Keratinocyte (primary cell): ENCODE measurements around the gene BCL11B. TPM values are rescaled to one million over a fixed set of nuclear protein-coding genes. Genes with fewer than 3 reads are reported as not detected.

Experiments
- DNase-seq: peaks from one replicate; pipeline ENCODE4 v3.0.0-alpha.2; 2011; ENCODE audit warnings: low read depth, missing footprints, low spot score
- FAIRE-seq: peaks from 2 replicates; lab custom pipeline; 2011; peaks lifted over from hg19 to GRCh38; lab: Jason Lieb, UNC
- H2AFZ ChIP-seq: 2 replicates; pipeline ENCODE4 v1.6.0; 2012; ENCODE audit warnings: low read length, control low read depth, inconsistent platforms; ENCODE audit not compliant: control insufficient read depth
- H3K27ac ChIP-seq: 2 replicates; pipeline ENCODE4 v1.5.1; 2011; ENCODE audit warnings: low read length; ENCODE audit not compliant: control insufficient read depth, insufficient read depth
- H3K27me3 ChIP-seq: 3 replicates; pipeline ENCODE4 v1.6.0; 2011; ENCODE audit warnings: low read length; ENCODE audit not compliant: control insufficient read depth, insufficient read depth; ENCODE audit errors: extremely low read depth
- H3K36me3 ChIP-seq, 2 experiments: 2 replicates in 1 of 2; 3 replicates in 1 of 2; pipeline ENCODE4 v1.5.1; 2011; ENCODE audit warnings: low read length in 2 of 2, mild to moderate bottlenecking in 1 of 2; ENCODE audit not compliant: control insufficient read depth in 2 of 2, insufficient read depth in 2 of 2; ENCODE audit errors: extremely low read depth in 1 of 2
- H3K4me1 ChIP-seq: 3 replicates; pipeline ENCODE4 v1.5.1; 2011; ENCODE audit warnings: low read length; ENCODE audit not compliant: control insufficient read depth, insufficient read depth; ENCODE audit errors: extremely low read depth
- H3K4me2 ChIP-seq: 3 replicates; pipeline ENCODE4 v1.6.0; 2011; ENCODE audit warnings: low read depth, low read length; ENCODE audit not compliant: control insufficient read depth, insufficient read depth; ENCODE audit errors: extremely low read depth
- H3K4me3 ChIP-seq, 3 experiments: fragments of 200-600 bp in 1 of 3; sonication (generic) in 1 of 3; 2 replicates in 2 of 3; 3 replicates in 1 of 3; pipeline ENCODE4 v1.5.1; 2011 to 2016; ENCODE audit warnings: low read length in 3 of 3, mild to moderate bottlenecking in 3 of 3, control low read depth in 2 of 3, inconsistent platforms in 1 of 3, low read depth in 1 of 3, mixed read lengths in 1 of 3, mixed run types in 1 of 3, moderate library complexity in 1 of 3; ENCODE audit not compliant: control insufficient read depth in 2 of 3, insufficient read depth in 2 of 3; ENCODE audit errors: extremely low read depth in 1 of 3
- H3K79me2 ChIP-seq: 2 replicates; pipeline ENCODE4 v1.6.0; 2012; ENCODE audit warnings: low read length; ENCODE audit not compliant: control insufficient read depth, insufficient read depth
- H3K9ac ChIP-seq: 3 replicates; pipeline ENCODE4 v1.6.0; 2011; ENCODE audit warnings: low read length; ENCODE audit not compliant: control insufficient read depth, insufficient read depth; ENCODE audit errors: extremely low read depth
- H3K9me1 ChIP-seq: 3 replicates; pipeline ENCODE4 v1.6.0; 2011; ENCODE audit warnings: low read length; ENCODE audit not compliant: control insufficient read depth, insufficient read depth; ENCODE audit errors: extremely low read depth
- H3K9me3 ChIP-seq: 2 replicates; pipeline ENCODE4 v1.5.1; 2012; ENCODE audit warnings: low read depth, low read length; ENCODE audit not compliant: control insufficient read depth
- H4K20me1 ChIP-seq: 3 replicates; pipeline ENCODE4 v1.6.0; 2011; ENCODE audit warnings: low read length; ENCODE audit not compliant: control insufficient read depth, insufficient read depth; ENCODE audit errors: extremely low read depth
- EZH2 ChIP-seq: IDR thresholded peaks from one replicate; pipeline ENCODE4 v1.6.1; 2012; ENCODE audit warnings: inconsistent platforms, mild to moderate bottlenecking, low read length, moderate library complexity
- dilution Hi-C: fragments of 300-500 bp; cut with MboI; formaldehyde crosslinking; loops from one replicate; pipeline ENCODE4 v1.7.0; 2020; ENCODE audit warnings: low sequenced_read_pairs; ENCODE audit not compliant: extremely low pct_ligation_motif_present
- polyA plus RNA-seq, 5 experiments: library from polyadenylated mRNA; depleted of rRNA in 3 of 5; stranded (reverse) in 3 of 5; stranded (forward) in 1 of 5; unstranded in 1 of 5; fragments of >200 nt; gene quantifications; 1 replicate in 1 of 5; 2 replicates in 3 of 5; 3 replicates in 1 of 5; pipeline versions ENCODE4 v1.2.1 to v1.2.3, GENCODE V29; 2011 to 2012; ENCODE audit warnings: missing spikeins in 2 of 5, low read depth in 1 of 5, low replicate concordance in 1 of 5
- TF ChIP-seq, protein P1 (sequence below), 3 experiments: IDR thresholded peaks in 1 of 3; conservative IDR thresholded peaks in 1 of 3; optimal IDR thresholded peaks in 1 of 3; 2 replicates in 2 of 3; 3 replicates in 1 of 3; pipeline versions ENCODE3 to v1.5.1; 2011; ENCODE audit warnings: low read length in 3 of 3, mild to moderate bottlenecking in 3 of 3, moderate library complexity in 2 of 3, control low read depth in 1 of 3, inconsistent platforms in 1 of 3; ENCODE audit not compliant: insufficient read depth in 2 of 3; ENCODE audit errors: extremely low read depth in 1 of 3

Gene BCL11B
- polyA plus RNA-seq, 1 donor (not counting 4 experiments of a cell fraction or from before 2014, with no cell fraction given), result 5.2 TPM

DNA sequence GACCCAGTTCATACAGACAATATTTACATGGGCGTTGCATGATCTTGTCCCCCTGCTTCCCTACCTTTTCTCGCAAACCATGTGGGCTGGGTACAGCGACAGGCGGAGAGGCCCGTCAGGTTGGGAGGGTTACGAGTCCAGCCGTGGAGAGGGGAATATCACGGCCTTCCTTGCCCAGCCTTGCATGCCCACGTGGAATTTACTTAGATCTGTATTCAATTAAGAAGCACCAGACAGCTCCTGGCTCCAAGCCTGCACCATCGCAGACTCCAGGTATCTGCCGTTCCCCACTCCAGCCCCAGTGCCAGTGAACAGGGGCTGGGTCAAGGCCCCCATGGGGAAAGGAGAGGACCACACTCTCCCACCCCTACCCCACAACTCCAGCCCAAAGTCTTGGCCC is 29.8 kb downstream of the BCL11B start:
- Histone ChIP-seq H3K4me3 (peak overlapping the region in 2 of 3 experiments; percentile 16 to 67), H4K20me1 (no peaks in the 10 kb centered on the region), H2AFZ (no peak overlapping the region), H3K27ac (peak overlapping the region; percentile 92), H3K4me2 (peak overlapping the region; percentile 99), H3K9me1 (no peaks in the 10 kb centered on the region), H3K27me3 (no peaks in the 10 kb centered on the region), H3K4me1 (peaks cover 73% of the 10 kb centered on the region), H3K36me3 (peaks cover 10 to 12% of the 10 kb centered on the region in 2 experiments), H3K79me2 (peaks cover 91% of the 10 kb centered on the region), H3K9me3 (peaks cover 3% of the 10 kb centered on the region), H3K9ac (peak overlapping the region; percentile 71)
- FAIRE-seq (peak; percentile 41), DNase-seq (no peak)
- TF ChIP-seq, protein P1, sequence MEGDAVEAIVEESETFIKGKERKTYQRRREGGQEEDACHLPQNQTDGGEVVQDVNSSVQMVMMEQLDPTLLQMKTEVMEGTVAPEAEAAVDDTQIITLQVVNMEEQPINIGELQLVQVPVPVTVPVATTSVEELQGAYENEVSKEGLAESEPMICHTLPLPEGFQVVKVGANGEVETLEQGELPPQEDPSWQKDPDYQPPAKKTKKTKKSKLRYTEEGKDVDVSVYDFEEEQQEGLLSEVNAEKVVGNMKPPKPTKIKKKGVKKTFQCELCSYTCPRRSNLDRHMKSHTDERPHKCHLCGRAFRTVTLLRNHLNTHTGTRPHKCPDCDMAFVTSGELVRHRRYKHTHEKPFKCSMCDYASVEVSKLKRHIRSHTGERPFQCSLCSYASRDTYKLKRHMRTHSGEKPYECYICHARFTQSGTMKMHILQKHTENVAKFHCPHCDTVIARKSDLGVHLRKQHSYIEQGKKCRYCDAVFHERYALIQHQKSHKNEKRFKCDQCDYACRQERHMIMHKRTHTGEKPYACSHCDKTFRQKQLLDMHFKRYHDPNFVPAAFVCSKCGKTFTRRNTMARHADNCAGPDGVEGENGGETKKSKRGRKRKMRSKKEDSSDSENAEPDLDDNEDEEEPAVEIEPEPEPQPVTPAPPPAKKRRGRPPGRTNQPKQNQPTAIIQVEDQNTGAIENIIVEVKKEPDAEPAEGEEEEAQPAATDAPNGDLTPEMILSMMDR (optimal IDR thresholded peaks at IDR 0.05 in 1 of 3, IDR thresholded peaks at IDR 0.05 in 1 of 3, conservative IDR thresholded peaks at IDR 0.05 in 1 of 3; ENCODE audit: extremely low read depth in 1 of 3, insufficient read depth in 2 of 3, low read length in 3 of 3), result no peak
- dilution Hi-C loops, result no loop called here

DNA sequence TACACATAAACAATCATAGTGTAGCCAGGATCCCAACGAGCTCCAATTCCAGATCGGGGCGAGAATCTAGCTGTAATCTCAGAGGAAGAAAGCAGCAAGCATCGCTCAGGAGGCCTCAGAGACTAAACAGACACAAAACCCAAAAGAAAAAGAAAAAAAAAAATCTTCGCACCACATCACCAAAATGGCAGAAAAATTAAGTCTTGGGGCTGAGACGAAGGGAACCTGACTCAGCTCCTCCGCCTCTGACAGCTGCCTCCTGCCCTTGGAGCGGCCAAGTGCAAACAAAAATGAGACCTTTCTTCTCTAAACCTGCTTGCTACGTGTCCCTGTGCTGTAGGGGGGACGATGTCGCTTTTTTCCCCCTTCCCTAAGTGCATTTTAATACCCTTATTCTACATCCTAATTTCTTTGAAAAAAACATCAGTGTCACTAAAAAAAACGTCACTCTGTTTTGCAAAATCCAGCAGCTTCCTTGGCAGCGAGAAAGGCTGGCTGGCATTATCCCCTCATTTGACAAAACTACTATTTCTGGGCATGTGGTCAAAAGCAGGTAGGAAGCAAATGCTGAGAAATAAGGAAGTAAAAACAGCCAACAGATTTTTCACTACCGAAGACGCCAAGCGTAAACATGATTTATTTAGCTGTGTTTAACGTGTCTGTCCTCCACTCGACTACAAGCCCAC is 30.5 kb downstream of the BCL11B start:
- Histone ChIP-seq H3K4me1 (peaks cover 69% of the 10 kb centered on the region), H3K27me3 (no peaks in the 10 kb centered on the region)

More for the DNA sequence above, 30.5 kb downstream of the BCL11B start:
- Histone ChIP-seq H2AFZ (peak overlapping the region; percentile 21), H3K9me3 (peaks cover 3% of the 10 kb centered on the region), H3K4me2 (peak overlapping the region; percentile 99), H3K79me2 (peaks cover 90% of the 10 kb centered on the region), H3K9ac (peak overlapping the region; percentile 71), H4K20me1 (no peaks in the 10 kb centered on the region), H3K9me1 (no peaks in the 10 kb centered on the region), H3K36me3 (peaks cover 10 to 12% of the 10 kb centered on the region in 2 experiments), H3K27ac (peak overlapping the region; percentile 92), H3K4me3 (peak overlapping the region in 2 of 3 experiments; percentile 16 to 67)
- peak; percentile 41 for FAIRE-seq
- dilution Hi-C loops, result no loop called here
- TF ChIP-seq, protein P1 (optimal IDR thresholded peaks at IDR 0.05 in 1 of 3, IDR thresholded peaks at IDR 0.05 in 1 of 3, conservative IDR thresholded peaks at IDR 0.05 in 1 of 3; ENCODE audit: extremely low read depth in 1 of 3, insufficient read depth in 2 of 3, low read length in 3 of 3), result no peak
- TF ChIP-seq EZH2, result no peak
- no peak for DNase-seq
